Ishikawa (cell line): ENCODE measurements around the gene LOC101059915.

Source experiments
- CEBPB ChIP-seq: IDR thresholded peaks from 2 replicates; pipeline ENCODE4 v1.6.1; 2012
- YY1 ChIP-seq: IDR thresholded peaks from 2 replicates; pipeline ENCODE4 v1.6.1; 2012; ENCODE audit warnings: low read depth
- ZBTB7A ChIP-seq: IDR thresholded peaks from 2 replicates; pipeline ENCODE4 v1.6.1; 2012; ENCODE audit warnings: low read depth
- TF ChIP-seq, protein P1 (sequence below): IDR thresholded peaks from 2 replicates; pipeline ENCODE4 v1.6.1; 2012

DNA sequence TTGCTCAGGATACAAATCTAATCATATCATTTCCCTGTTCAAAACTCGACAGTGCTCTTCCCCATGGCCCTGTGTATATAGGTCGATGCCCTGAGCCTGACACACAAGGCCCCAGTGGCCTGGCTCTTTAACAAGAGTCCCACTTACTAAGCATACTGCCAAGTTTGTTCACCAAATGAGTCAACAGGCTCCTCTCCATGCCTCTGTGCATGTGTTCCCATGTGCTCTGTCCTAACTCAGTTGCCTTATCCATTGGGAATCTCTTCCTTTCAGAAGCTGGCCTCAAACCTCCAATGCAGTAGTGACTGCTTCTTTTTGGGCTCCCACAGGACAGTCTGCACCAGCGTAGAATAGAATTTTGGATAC is 30.1 kb upstream of the LOC101059915 start:
- TF ChIP-seq ZBTB7A = no peak
- TF ChIP-seq, protein P1, sequence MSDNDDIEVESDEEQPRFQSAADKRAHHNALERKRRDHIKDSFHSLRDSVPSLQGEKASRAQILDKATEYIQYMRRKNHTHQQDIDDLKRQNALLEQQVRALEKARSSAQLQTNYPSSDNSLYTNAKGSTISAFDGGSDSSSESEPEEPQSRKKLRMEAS = no peak
- TF ChIP-seq YY1 = no peak
- no peak for TF ChIP-seq CEBPB
